Lower leg skin (tissue), 4 donors: ENCODE data around the gene CHST9. TPM values are rescaled to one million over a fixed set of nuclear protein-coding genes. Genes with fewer than 3 reads are reported as not detected.

ENCODE experiments used
- DNase-seq, 2 donors: peaks; one replicate each; pipeline ENCODE4 v3.0.0-alpha.2; 2019; ENCODE audit warnings: low spot score in 2 of 2
- H3K4me3 ChIP-seq: fragments of 200-600 bp; sonication (generic); 2 replicates; pipeline ENCODE4 v1.5.1; 2017; ENCODE audit warnings: mild to moderate bottlenecking, low read depth; ENCODE audit not compliant: poor library complexity, severe bottlenecking
- CTCF ChIP-seq, 3 donors: fragments of 450-650 bp; IDR thresholded peaks; one replicate each; pipeline ENCODE4 v1.5.1; 2016; ENCODE audit warnings: antibody characterized with exemption in 3 of 3, mild to moderate bottlenecking in 3 of 3, moderate library complexity in 2 of 3
- POLR2A ChIP-seq, 2 donors: fragments of 450-650 bp; IDR thresholded peaks; one replicate each; pipeline ENCODE4 v1.6.1; 2016 to 2017; ENCODE audit warnings: antibody characterized with exemption in 2 of 2, mild to moderate bottlenecking in 1 of 2, moderate library complexity in 1 of 2
- WGBS, 2 donors: methylation state at CpG; one replicate each; pipeline ENCODE4 v1.1.5; 2018; 5-methylcytosine and 5-hydroxymethylcytosine counted together
- intact Hi-C: fragments of 100-400 bp; cut with DNase I; formaldehyde crosslinking; loops from one replicate; pipeline ENCODE4 v1.15.0; 2023; ENCODE audit warnings: low total_unique reads
- total RNA-seq, 4 donors: library from RNA; depleted of rRNA; stranded (reverse); fragments of >200 nt; gene quantifications; one replicate each; pipeline ENCODE4 v1.1.0, GENCODE V29; 2016

CHST9 gene
- total RNA-seq, 4 donors from 2014 or later, result 0.06 to 0.20 (median 0.08) TPM; not detected in 1

DNA sequence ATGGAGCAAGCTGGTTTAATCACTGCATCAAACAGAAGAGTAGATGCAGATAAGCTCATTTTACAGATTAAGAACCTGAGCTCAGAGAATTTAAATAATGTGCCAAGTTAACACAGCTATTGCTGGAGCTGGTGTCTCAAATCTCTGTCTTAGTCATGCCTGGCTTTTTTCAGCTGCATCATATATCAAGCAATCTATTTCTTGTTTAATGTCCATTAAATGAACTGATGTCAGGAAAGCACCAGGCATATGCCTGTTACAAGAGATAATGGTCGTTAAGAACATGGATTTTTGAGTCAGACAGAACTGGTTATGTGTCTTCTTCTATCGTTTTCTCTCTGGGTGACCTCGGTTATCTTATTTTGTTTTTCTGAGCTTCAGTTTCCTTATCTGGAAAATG, 259.8 kb downstream of the CHST9 start:
- no peak for DNase-seq
- intact Hi-C loops, result no loop called here
- no peak overlapping the region for H3K4me3 ChIP-seq
- 77 to 79% methylated on average over 3 of the region's 3 CpGs for WGBS, 2 donors
- no peak for TF ChIP-seq CTCF (IDR thresholded peaks at IDR 0.05)
- no peak for TF ChIP-seq POLR2A (IDR thresholded peaks at IDR 0.05)

GRCh38 chr18:26922313-26922712, 262.8 kb downstream of the CHST9 start:
- intact Hi-C loops, result no loop called here
- DNase-seq, result no peak
- H3K4me3 ChIP-seq, result no peak overlapping the region
- TF ChIP-seq CTCF (IDR thresholded peaks at IDR 0.05) (no peak), POLR2A (IDR thresholded peaks at IDR 0.05) (no peak)

DNA sequence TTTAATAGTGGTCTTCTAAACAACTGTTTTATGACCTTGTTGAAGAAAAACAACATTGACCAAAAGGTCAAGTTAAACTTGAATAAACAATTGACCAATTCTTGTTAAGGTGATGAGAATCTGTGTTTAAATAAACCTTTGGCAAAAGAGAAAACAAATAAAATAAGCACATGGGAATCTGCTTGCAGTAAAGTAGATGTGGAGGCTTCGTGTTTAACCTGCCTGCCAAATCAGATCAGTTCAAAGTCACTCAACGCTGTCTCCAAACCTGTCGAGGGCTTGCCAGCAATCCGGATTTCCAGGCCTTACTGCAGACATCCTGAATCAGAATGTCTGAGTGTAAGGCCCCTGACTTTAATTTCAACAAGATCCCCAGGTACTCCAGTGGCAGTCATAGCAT, 264.5 kb downstream of the CHST9 start:
- intact Hi-C loops, result no loop called here
- H3K4me3 ChIP-seq, result no peak overlapping the region
- TF ChIP-seq POLR2A (IDR thresholded peaks at IDR 0.05) (no peak), CTCF (IDR thresholded peaks at IDR 0.05) (no peak)
- no peak for DNase-seq
- WGBS, 2 donors, result 57 to 78% methylated on average over 4 of the region's 4 CpGs

GRCh38 chr18:26919627-26920026, 265.5 kb downstream of the CHST9 start:
- no peak for TF ChIP-seq CTCF (IDR thresholded peaks at IDR 0.05)
- no peak for TF ChIP-seq POLR2A (IDR thresholded peaks at IDR 0.05)
- intact Hi-C loops, result no loop called here
- WGBS, 2 donors, result 22 to 46% methylated on average over 1 of the region's 1 CpG
- H3K4me3 ChIP-seq, result no peak overlapping the region
- no peak for DNase-seq

- WGBS, 2 donors, result 49 to 63% methylated on average over 2 of the region's 2 CpGs
- TF ChIP-seq POLR2A (IDR thresholded peaks at IDR 0.05) (no peak), CTCF (IDR thresholded peaks at IDR 0.05) (no peak)
These were observed 265.9 kb downstream of the CHST9 start for GRCh38 chr18:26919201-26919600.

GRCh38 chr18:26911840-26912239, 273.3 kb downstream of the CHST9 start:
- no peak for DNase-seq
- TF ChIP-seq POLR2A (IDR thresholded peaks at IDR 0.05) (no peak), CTCF (IDR thresholded peaks at IDR 0.05) (no peak)
- no peak overlapping the region for H3K4me3 ChIP-seq
- intact Hi-C loops, result no loop called here
- WGBS, 2 donors, result 67 to 77% methylated on average over 4 of the region's 4 CpGs

More at GRCh38 chr18:26919201-26919600, 265.9 kb downstream of the CHST9 start:
- no peak for DNase-seq
- no peak overlapping the region for H3K4me3 ChIP-seq
- intact Hi-C loops, result no loop called here
